GM12892 (cell line): ENCODE measurements around the gene ST8SIA2.

Experiments
- DNase-seq: peaks from one replicate; pipeline ENCODE4 v3.0.0; 2011; ENCODE audit not compliant: insufficient read length
- FAIRE-seq: peaks from 2 replicates; lab custom pipeline; 2011; peaks lifted over from hg19 to GRCh38; lab: Jason Lieb, UNC
- POLR2A ChIP-seq: IDR thresholded peaks from 2 replicates; pipeline ENCODE4 v1.6.1; 2011; ENCODE audit warnings: low read depth, low read length, control low read depth
- POLR2AphosphoS5 ChIP-seq: IDR thresholded peaks from 2 replicates; pipeline ENCODE4 v1.6.1; 2011; ENCODE audit warnings: low read depth, low read length, control low read depth
- TAF1 ChIP-seq: IDR thresholded peaks from 2 replicates; pipeline ENCODE4 v1.6.1; 2011; ENCODE audit warnings: low read depth, mild to moderate bottlenecking, control low read depth, low read length, borderline replicate concordance

Gene ST8SIA2

DNA sequence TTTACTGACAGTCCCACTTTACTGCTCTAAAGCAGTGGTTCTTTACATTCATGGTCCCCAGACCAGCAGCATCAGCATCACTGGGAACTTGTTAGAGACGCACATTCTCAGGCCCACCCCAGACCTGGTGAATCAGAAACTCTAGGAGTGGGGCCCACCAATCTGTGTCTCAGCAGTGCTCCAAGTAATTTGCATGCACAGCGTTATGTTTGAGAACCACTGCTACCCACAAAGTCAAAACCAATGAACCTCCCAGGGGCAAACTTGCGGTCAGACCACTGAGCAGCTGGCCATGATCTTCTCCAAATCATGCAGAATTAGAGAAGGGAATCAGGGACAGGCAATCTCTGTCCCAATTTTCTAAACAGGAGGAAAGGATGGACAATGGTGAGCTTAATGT is 58.5 kb downstream of the ST8SIA2 start:
- TF ChIP-seq POLR2AphosphoS5 (no peak), TAF1 (no peak), POLR2A (no peak)
- no peak for FAIRE-seq
- DNase-seq, result no peak

DNA sequence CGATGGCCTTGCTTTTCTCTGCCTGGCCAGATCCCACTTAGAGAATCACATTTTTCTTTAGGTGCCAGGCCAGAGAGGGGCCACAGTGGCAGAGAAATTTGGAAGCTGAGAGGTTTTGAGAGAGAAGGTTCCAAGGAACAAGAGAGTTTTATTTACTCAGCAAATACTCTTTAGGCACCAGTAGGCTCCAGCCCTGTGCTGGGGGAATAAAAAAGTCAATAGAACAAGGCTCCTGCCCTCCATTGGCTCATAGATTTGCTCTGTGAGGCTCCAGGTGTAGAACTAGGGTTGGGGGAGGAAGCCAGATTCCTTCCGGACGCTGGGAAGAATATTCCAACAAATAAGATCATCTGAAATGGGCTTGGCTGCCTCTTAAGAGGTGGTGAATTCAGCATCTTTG is 59.9 kb downstream of the ST8SIA2 start:
- DNase-seq (no peak), FAIRE-seq (no peak)

DNA sequence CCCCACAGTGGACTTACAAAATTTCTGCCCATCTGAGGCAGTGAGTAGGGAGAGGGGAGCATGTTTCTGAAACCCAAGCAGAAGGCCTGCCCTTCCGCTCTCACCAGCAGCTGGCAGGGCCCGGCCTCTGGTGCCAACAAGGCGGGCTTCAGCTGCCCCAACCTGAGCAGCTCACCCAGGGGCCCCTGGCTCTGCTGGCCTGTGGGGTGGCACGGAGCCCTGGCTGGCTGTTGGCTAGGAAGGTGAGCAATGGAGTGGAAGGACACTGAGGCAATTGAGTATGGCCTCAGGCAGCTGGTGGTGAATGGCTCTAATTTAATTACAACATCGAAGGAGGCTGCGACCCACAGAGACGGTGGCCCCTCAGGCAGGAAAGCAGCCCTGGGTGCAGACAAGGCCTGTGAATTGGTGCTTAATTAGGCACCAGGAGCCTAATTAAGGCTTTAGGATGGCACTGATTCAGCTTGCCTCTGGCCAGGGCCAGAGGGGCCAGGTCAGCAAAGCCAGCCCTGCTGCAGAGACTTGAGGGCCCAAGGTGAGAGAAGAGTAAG is 60.9 kb downstream of the ST8SIA2 start:
- DNase-seq (no peak), FAIRE-seq (no peak)
- no peak for TF ChIP-seq POLR2AphosphoS5

More for the DNA sequence above, 59.9 kb downstream of the ST8SIA2 start:
- TF ChIP-seq POLR2A, result no peak
- TF ChIP-seq POLR2AphosphoS5, result no peak
- no peak for TF ChIP-seq TAF1

DNA sequence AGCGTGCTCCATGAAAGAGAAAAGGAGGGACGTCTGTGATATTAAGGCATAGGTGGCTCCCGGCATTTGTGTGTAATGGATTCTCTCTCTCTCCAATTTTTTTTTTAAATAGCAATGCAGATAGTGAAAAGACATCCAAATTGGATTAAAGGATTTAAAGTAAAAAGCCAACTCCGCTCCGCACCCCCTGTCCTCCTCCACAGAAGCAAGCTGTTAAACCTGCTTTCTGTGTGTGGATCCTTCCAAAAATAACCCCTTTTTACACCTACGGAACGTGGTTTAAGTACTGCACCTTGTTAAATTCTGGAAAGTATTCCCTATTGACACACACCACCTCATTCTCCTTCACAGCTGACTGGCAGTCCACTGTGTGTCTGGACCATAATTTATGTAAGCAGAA is 61.6 kb downstream of the ST8SIA2 start:
- FAIRE-seq, result no peak
- no peak for DNase-seq
- no peak for TF ChIP-seq TAF1
- no peak for TF ChIP-seq POLR2A
- TF ChIP-seq POLR2AphosphoS5, result no peak

DNA sequence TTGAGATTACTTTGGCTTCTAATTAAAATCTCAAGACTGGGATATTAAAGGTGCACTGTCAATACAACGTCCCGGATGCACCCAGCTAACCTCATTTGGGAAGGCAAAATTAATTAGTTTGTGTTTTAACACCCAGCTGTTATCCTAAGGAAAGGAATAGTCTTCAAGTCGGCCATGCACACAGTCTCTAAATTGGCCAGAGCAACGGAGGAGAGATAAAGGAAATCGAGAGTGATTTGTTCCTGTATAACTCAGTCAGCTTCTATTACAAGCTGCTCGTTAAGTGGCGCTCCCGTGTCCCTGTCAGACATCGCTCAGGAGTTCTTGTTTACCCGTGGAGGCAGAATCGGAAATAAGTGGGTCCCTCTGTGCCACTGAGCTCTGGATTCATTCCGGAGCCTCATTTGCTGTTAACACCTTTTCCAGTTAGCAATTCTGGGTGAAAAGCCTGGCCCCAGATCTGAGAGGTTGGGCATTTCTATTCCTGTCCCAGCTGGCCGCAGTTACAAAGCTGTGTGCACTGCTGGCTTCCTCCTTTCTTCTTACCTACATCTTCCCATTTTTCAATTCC is 63.9 kb downstream of the ST8SIA2 start:
- DNase-seq, result no peak
- no peak for FAIRE-seq

DNA sequence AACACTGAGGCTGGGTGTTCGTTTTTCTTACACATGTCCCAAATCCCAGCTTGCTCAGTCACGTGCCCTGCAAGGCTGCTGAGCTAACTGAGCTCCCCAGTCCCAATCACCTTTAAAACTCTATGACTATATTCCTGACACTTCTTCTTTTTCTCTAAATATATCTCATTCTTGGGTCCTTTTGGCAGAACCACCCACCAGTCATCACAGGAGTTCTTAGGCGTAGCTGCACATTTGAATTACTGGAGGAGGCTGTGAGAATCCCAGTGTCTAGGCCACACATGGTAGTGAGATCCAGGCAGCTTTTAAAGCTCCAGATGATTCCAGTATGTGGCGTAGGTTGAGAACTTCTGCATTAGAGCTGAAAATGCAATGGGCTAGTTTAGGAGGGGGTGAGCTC is 66.3 kb downstream of the ST8SIA2 start:
- no peak for TF ChIP-seq TAF1
- FAIRE-seq (no peak), DNase-seq (no peak)

More for the DNA sequence above, 63.9 kb downstream of the ST8SIA2 start:
- no peak for TF ChIP-seq POLR2A
- no peak for TF ChIP-seq POLR2AphosphoS5
- no peak for TF ChIP-seq TAF1

DNA sequence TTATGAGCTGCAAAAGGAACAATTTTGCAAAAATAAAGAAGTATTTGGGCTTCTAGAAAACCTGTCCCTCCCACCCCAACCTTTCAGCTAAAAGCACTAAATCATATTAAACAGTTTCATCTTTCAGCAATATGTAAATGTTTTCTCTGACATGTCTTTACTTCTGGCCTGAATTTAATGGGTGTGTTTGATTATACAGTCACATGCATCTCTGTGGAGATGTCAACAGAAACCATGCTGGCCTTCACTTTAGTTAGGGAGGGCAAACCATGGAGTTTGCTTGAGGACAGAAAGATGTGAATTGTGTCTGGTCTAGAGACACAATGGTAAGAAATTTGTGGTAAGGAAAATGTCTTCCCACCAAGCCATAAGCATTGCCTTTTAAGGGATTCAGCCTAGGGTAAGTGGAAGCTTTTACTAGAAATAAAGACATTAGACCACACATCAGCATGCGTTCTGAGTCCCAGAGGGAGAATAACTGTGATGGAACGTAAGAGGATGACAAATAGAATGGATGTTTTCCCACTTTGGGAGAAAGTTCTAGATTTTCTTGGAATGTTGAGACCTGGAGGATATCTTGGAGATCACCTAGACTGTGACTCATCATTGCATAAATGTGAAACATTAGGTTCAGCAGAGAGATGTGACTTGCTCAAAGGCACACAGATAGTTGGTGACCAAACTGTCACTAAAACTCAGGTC is 68.9 kb downstream of the ST8SIA2 start:
- TF ChIP-seq TAF1, result no peak
- no peak for TF ChIP-seq POLR2A
- no peak for TF ChIP-seq POLR2AphosphoS5
- DNase-seq (no peak), FAIRE-seq (no peak)

DNA sequence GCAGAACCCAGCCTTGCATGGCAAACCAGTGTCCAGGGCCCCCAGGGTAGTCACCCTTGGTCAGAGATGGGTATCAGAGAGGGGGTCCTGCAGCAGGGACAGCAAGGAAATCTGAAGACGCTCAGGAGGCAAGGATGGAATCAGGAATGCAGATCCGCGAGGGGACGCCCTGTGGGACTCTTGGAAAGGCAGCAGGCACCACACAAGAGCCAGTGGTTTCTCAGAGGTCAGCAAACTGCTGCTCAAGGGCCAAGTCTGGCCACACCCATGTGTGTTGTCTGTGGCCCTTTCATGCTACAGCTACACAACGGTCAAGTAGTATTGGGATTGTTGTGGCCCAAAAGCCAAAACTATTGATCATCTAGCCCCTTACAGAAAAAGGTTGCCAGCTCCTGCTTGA is 69.7 kb downstream of the ST8SIA2 start:
- DNase-seq (no peak), FAIRE-seq (no peak)

DNA sequence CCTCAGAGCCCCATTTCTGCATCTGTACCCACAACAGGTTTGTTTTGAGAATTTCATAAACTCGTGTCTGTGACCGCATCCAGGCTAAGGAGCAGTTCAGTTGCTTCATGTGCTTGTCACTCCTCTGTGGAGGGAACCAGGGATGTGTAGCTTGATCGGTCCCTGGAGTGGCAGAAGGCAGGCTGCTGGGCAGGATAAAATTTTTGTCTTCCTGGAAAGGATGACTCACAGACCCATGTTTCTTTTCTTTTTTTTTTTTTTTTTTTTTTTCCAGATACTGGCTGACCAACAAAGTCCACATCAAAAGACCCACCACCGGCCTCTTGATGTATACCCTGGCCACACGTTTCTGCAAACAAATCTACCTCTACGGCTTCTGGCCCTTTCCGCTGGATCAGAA is 70.1 kb downstream of the ST8SIA2 start:
- FAIRE-seq (no peak), DNase-seq (no peak)
- TF ChIP-seq POLR2A (no peak), POLR2AphosphoS5 (no peak), TAF1 (no peak)

More for the DNA sequence above, 69.7 kb downstream of the ST8SIA2 start:
- TF ChIP-seq POLR2A (no peak), POLR2AphosphoS5 (no peak), TAF1 (no peak)

DNA sequence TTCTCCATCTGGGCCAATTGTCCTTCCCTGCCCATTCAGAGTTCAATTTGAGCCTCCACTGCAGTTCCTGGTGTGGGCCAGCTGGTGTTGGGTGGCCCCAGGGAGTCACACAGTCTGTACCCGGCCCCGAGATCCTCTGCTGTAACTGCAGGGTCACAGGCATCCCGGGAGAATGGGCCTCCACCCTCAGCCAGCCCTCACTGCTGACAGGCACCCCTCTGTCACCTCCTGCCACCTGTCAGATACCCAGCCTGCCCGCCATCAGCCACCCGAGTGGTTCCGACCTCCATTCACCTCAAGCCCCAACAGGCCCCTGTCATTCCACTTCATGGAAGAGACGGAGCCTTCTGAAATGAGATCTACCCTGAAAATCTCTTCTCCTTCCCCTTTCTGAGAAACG is 73.2 kb downstream of the ST8SIA2 start:
- no peak for DNase-seq
- no peak for FAIRE-seq
- TF ChIP-seq TAF1 (no peak), POLR2A (no peak), POLR2AphosphoS5 (no peak)

DNA sequence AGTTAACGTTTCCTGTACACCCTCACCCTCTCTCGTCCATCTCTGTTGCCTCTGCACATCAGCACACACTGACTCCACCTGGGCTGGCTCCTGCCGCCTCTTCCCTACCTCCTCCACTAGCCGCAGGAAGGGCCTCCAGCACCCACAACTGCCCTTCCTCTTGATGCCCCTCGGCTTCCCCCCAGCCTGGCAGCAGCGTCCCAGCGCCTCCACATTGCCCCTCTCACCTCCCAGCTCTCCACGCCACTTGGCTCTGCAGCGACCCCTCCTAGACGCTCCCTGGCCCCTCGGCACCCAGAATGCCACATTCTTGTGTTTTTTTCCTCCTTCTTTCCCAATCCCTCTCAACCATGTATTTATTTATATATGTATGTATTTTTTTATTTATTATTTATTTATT is 73.6 kb downstream of the ST8SIA2 start:
- DNase-seq, result no peak
- TF ChIP-seq POLR2AphosphoS5, result no peak
- no peak for TF ChIP-seq POLR2A
- no peak for TF ChIP-seq TAF1
- FAIRE-seq, result no peak

DNA sequence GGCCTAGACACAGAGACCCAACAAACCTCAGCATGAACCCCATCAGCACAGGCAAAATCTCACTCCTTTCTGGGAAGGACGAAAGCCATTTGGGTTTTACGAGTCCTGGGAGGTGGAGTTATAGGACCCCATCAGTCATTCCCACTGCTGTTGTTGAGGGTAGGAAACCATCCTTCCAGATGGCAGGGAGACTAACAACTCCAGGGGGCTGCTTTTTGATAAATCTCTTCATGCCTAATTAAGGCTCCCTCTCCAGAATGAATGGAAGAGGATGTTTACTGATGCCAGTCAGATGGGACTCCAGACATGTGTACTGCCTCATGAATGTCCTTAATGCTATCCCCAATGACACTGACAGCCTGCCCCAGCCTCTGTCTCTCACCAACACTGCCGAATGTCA is 75.3 kb downstream of the ST8SIA2 start:
- TF ChIP-seq TAF1, result no peak
- TF ChIP-seq POLR2AphosphoS5, result no peak
- TF ChIP-seq POLR2A, result no peak
- no peak for FAIRE-seq

DNA sequence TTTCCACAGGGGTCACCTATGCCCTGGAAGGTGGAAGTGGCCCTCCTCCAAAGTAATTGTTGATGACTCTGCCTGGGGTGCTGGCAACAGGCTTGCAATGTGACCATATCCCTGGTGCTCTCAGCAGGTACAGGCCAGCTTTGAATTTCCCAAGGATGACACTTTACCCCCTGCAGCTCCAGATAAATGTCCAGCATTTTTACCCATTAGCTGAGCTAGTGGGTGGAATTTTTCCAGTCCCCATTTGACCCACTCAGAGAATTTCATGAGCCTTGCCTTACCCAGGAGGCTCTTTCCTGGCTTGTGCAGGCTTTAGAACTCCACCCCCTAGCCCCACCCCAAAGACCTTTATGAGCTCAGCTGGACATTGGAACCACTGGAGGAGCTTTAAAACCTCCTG is 77.6 kb downstream of the ST8SIA2 start:
- no peak for FAIRE-seq

More for the DNA sequence above, 75.3 kb downstream of the ST8SIA2 start:
- no peak for DNase-seq

More for the DNA sequence above, 77.6 kb downstream of the ST8SIA2 start:
- no peak for TF ChIP-seq TAF1
- no peak for TF ChIP-seq POLR2AphosphoS5
- no peak for DNase-seq
